ENCODE data around the gene PCNP.
A peak's percentile ranks its signal among the peaks of the same experiment; 100 is the strongest.
"Not testable (repeated sequence)": the region's sequence is repeated elsewhere in the genome, so short reads cannot be mapped to it uniquely, and the experiment has no call there.

PCNP gene
- total RNA-seq, result 130 to 152 reads per million in 2 experiments

- peak; percentile 99 for DNase-seq (ENCODE audit: low read depth)
Observed at GRCh38 chr3:101573449-101574387, at the start of gene PCNP. TSS of gene PCNP (plus strand) at chr3:101574180. CDS start at chr3:101574216, 36 bp downstream.

DNA sequence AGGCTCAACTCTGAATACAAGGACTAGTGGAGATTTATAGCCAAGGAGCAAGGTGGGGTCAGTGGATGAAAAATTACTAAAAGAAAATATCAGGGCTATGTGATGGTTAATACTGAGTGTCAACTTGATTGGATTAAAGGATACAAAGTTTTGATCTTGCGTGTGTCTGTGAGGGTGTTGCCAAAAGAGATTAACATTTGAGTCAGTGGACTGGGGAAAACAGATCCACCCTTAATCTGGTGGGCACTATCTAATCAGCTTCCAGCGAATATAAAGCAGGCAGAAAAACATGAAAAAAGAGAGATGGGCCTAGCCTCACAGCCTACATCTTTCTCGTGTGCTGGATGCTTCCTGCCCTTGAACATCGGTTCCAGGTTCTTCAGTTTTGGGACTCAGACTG is 46.5 kb upstream of the PCNP start:
- no peak for DNase-seq (ENCODE audit: low read depth)

- DNase-seq (ENCODE audit: low read depth), result no peak
Observed at GRCh38 chr3:101527906-101528305, 46.1 kb upstream of the PCNP start.

GRCh38 chr3:101529816-101530685 is 43.9 kb upstream of the PCNP start:
- no peak for DNase-seq (ENCODE audit: low read depth)

- no peak for DNase-seq (ENCODE audit: low read depth)
Observed at GRCh38 chr3:101530686-101531047, 43.3 kb upstream of the PCNP start.

DNA sequence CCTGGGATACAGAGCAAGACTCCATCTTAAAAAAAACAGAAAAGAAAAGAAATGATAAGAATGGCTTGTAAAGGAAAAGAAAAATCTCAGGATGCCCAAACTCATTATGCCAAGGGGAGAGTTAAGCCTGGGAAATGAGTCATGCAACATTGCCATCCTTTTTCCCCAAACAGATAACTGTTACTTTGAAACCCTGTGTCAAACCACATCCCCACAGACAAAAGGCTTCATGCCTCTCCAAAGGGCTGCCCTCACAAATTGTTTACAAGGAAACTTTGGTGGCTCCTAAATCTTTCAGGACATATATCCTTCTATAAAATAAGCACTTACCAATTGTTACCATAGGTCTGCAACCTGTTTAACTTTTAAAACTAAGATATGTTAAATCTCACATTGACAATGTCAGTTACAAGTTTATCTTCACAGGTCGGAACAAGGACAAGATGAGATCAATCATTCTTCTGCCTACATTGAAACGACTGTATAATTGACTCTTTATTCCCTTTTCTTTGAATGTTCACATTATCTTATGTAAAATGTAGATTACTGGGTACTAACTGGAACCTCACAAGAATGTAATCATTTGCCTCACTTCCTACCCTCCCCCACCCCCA is 42.4 kb upstream of the PCNP start:
- no peak for DNase-seq (ENCODE audit: low read depth)

- no peak for DNase-seq (ENCODE audit: low read depth)
Observed at GRCh38 chr3:101532783-101533602, 41.0 kb upstream of the PCNP start.

DNA sequence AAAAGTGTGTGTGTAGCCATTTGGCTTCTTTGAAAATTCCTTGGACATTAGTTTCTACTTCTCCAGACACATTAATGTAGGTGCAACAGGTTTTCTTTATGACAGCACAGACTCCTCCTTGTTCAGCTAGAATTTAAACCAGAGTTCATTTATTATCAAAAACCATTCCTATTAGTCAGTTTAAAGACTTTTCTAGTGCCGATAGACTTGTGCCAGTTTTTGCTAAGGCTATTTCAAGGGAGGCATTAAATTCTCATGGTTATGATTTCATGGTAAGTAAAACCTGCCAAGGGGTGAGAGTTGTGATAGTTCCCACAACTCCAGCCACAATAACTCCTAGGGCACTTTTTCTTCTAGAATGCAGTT is 40.4 kb upstream of the PCNP start:
- no peak for DNase-seq (ENCODE audit: low read depth)

DNA sequence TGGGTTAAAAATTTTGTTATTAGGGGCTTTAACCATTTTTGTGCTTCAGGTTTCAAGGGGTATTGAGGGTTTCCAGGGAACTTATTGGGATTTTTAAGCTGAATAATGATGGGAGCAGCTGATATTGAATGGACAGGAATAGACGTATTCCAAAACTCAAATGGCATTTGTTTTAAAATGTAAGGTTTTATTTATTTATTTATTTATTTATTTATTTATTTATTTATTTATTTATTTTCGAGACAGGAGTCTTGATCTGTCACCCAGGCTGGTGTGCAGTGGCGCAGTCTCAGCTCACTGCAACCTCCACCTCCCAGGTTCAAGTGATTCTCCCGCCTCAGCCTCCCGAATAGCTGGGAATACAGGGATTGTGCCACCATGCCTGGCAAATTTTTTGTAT is 38.8 kb upstream of the PCNP start:
- no peak for DNase-seq (ENCODE audit: low read depth)

GRCh38 chr3:101536266-101536665 is 37.7 kb upstream of the PCNP start:
- DNase-seq (ENCODE audit: low read depth), result no peak

- not testable (repeated sequence) for DNase-seq (ENCODE audit: low read depth)
Observed at GRCh38 chr3:101536955-101537354, 37.0 kb upstream of the PCNP start.

- no peak for DNase-seq (ENCODE audit: low read depth)
Observed at GRCh38 chr3:101542957-101543356, 31.0 kb upstream of the PCNP start.

GRCh38 chr3:101544161-101544850 is 29.7 kb upstream of the PCNP start:
- no peak for DNase-seq (ENCODE audit: low read depth)

DNA sequence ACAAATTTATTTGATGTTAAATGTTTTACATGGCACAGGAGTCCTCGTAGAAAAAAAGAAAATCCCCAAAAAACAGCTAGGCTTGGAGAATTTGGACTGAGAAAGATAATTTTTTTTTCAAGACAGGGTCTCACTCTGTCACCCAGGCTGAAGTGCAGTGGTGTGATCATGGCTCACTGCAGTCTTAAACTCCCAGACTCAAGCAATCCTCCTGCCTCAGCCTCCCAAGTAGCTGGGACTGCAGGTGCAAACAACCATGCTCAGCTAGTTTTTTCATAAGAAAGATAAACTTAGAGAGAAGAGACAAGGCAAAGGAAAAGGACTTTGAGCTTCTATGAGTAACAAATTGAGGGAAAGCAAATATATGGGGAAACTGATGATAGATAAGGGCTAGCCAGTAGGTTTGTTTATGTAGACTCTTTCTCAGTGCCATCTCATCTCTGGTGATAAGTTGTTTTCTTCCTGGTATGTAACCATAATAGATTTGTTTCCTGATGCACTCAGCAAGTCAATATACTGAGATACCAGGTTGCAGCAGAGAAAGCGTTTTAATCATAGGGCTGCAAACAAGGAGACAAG is 25.4 kb upstream of the PCNP start:
- no peak for DNase-seq (ENCODE audit: low read depth)

DNA sequence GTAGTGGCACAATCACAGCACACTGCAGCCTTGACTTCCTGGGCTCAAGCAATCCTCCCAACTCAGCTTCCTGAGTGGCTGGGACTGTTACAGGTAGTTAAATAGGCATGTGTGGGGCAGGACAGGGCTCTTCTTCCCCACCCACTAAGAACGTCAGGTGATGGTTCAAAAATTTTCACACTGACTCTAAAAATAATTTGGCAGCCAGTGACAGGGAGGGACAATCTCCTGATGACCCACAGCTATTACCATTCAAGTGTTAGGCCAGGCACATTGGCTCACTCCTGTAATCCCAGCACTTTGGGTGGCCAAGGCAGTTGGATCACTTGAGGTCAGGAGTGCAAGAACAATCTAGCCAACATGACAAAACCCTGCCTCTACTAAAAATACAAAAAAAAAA is 24.5 kb upstream of the PCNP start:
- DNase-seq (ENCODE audit: low read depth), result no peak

- not testable (repeated sequence) for DNase-seq (ENCODE audit: low read depth)
Observed at GRCh38 chr3:101551359-101552081, 22.5 kb upstream of the PCNP start.

GRCh38 chr3:101553381-101553780 is 20.6 kb upstream of the PCNP start:
- DNase-seq (ENCODE audit: low read depth), result not testable (repeated sequence)

GRCh38 chr3:101556064-101556463 is 17.9 kb upstream of the PCNP start:
- DNase-seq (ENCODE audit: low read depth), result no peak

DNA sequence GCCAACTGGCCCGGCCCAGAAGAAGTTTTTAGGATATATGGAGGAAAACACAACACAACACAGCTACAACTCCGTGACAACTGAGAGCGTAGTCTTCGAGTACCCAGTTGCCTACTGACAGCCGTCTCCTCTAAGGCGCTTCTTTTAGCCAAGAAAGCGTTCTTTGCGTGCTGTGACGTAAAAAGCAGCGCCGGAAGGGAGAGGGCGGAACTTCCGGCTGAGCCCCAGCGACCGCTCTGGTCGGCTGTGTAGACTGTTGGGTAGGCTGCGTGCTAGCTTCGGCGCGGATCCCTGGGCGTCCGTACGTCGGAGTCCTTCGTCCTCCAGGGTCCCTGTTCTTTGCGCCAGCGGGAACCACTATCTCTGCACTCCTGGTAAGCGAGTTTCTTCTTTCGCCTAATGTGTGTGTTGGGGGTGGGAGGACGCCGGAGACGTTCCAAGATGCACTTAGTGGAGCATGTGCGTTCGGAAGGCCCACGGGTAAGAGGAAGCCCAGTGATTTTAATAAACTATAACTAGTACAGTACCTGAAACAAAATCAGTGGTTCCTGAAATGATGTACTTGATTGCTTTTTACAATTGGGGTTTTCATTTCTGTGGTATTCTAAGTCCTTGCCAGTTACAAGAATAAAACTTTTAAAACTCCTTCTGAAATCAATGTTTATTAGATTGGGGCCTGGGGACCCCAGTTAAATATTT is 12.2 kb upstream of the PCNP start, which contains the start of gene TRMT10C:
Gene TRMT10C (plus strand): TSS at position 239 of the 699 bp plus-strand sequence. CDS start 2,914 bp downstream, outside the sequence.
- DNase-seq (ENCODE audit: low read depth), result peak; percentile 88
